ENCODE measurements around the gene RNF144A. TPM values are rescaled to one million over a fixed set of nuclear protein-coding genes. Genes with fewer than 3 reads are reported as not detected.

RNF144A gene
- polyA plus RNA-seq, 1 experiment, result 0.12 TPM

DNA sequence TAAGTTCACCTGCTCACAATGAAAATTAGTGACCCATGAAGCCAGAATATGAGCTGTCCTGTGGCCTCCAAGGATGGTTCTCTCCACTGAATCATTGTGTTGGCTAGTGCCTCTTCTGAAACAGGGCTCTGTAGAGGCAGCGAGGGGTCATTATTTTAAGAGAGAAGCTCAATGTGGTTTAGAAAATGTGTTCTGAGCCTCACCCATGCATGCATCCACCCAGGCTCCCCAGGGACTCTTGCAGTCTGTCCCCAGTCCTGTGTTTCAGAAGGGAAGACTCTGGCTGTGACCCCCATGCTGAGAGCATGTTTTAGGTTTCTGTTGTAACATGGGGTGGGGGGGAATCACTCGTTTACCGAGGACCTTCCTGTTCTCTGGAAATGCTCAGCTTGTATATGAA is 135.2 kb downstream of the RNF144A start:
- no peak overlapping the region for H3K4me3 ChIP-seq (ENCODE audit: low read depth, low read length)
- no peak for TF ChIP-seq CTCF (IDR thresholded peaks at IDR 0.05; ENCODE audit: insufficient read depth, low read depth, low read length)
- H3K27me3 ChIP-seq (ENCODE audit: control insufficient read depth, insufficient read depth, low read length), result no peaks in the 10 kb centered on the region
- DNase-seq (ENCODE audit: low read depth), result no peak
- ChIA-PET POLR2A (no interaction called here), CTCF (interaction anchor here (0.6 kb wide), 2 partner anchors 18 to 319 kb away, joined by 4 read pairs; no protein-coding TSS in a partner anchor)
- no peaks in the 10 kb centered on the region for H3K36me3 ChIP-seq (ENCODE audit: control insufficient read depth, insufficient read depth, low read length)

- DNase-seq (ENCODE audit: low read depth), result no peak
- ChIA-PET CTCF (interaction anchor here (1.2 kb wide), 1 partner anchor 10 kb away, joined by 7 read pairs; no protein-coding TSS in a partner anchor), POLR2A (no interaction called here)
- Histone ChIP-seq H3K27me3 (ENCODE audit: control insufficient read depth, insufficient read depth, low read length) (no peaks in the 10 kb centered on the region), H3K4me3 (ENCODE audit: low read depth, low read length) (no peak overlapping the region), H3K36me3 (ENCODE audit: control insufficient read depth, insufficient read depth, low read length) (no peaks in the 10 kb centered on the region)
- TF ChIP-seq CTCF (IDR thresholded peaks at IDR 0.05; ENCODE audit: insufficient read depth, low read depth, low read length), result no peak
These were observed 136.5 kb downstream of the RNF144A start for GRCh38 chr2:7053650-7054265.

DNA sequence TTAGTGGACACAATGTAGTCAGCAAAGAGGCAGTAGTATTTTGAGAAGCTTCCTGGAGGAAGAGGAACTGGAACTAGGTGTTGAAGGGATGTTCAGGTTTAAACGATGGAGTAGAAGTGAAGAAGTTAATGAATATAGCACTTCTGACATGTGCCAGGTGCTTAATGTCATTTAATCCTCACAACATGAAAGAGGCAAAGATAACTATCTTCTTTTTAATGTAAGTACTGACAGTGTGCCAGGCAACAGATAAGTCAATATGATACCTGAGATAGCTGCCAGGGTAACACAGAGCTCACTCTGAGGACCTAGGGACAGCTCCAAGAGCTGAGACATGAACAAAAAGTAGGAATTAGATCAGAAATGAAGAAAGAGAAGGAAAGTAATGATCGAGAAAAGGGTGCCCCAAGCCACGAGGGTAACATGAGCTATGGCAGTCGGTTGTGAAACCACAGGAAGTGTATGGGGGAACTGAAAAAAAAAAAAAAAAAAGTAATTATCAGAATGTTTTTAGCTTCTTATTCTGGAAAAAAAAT is 140.7 kb downstream of the RNF144A start:
- Histone ChIP-seq H3K4me3 (ENCODE audit: low read depth, low read length) (no peak overlapping the region), H3K27me3 (ENCODE audit: control insufficient read depth, insufficient read depth, low read length) (no peaks in the 10 kb centered on the region), H3K36me3 (ENCODE audit: control insufficient read depth, insufficient read depth, low read length) (no peaks in the 10 kb centered on the region)
- DNase-seq (ENCODE audit: low read depth), result no peak
- ChIA-PET CTCF (no interaction called here), POLR2A (no interaction called here)
- no peak for TF ChIP-seq CTCF (IDR thresholded peaks at IDR 0.05; ENCODE audit: insufficient read depth, low read depth, low read length)

- POLR2A ChIA-PET, result no interaction called here
- Histone ChIP-seq H3K27me3 (ENCODE audit: control insufficient read depth, insufficient read depth, low read length) (no peaks in the 10 kb centered on the region), H3K4me3 (ENCODE audit: low read depth, low read length) (no peak overlapping the region), H3K36me3 (ENCODE audit: control insufficient read depth, insufficient read depth, low read length) (no peaks in the 10 kb centered on the region)
- CTCF ChIA-PET, result no interaction called here
- no peak for TF ChIP-seq CTCF (IDR thresholded peaks at IDR 0.05; ENCODE audit: insufficient read depth, low read depth, low read length)
- DNase-seq (ENCODE audit: low read depth), result no peak
These were observed 142.9 kb downstream of the RNF144A start for GRCh38 chr2:7060156-7060555.

DNA sequence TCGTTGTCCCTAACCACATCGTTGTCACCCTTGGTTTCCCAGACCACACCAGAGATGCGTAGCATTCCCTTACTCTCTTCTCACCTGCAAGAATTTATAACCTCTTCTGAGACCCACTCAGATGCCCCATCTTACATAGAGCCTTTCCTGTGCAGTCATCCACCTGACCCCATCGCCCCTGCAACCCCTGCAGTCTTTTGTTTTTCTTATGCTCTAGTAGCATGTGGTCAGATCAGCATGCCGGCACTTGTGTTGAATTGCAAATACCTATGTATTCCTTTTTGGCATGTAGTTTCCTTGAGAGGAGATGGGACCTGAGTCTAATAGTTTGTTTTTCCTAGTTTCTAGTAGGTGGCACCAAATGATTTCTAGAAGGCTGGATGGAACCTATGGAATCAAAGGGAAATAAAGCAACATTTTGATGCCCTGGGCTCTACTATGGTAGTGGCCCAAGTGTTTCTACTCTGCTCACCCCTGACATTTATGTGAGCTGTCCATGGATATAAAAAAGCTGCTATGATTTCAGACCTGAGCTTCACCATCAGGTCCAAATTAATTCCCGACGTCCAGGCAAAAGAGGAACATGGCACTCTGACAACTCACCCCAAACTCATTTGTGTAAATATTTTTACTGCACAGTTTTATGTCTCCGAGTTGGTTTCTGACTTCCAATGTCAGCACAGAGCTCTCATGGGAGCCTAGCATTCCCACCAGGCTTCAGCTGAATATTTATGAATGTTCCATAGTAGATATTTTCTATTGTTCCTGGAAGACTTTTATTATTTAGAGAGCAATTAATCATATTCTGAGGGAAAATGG is 143.6 kb downstream of the RNF144A start:
- Histone ChIP-seq H3K27me3 (ENCODE audit: control insufficient read depth, insufficient read depth, low read length) (no peaks in the 10 kb centered on the region), H3K4me3 (ENCODE audit: low read depth, low read length) (no peak overlapping the region), H3K36me3 (ENCODE audit: control insufficient read depth, insufficient read depth, low read length) (no peaks in the 10 kb centered on the region)
- no peak for DNase-seq (ENCODE audit: low read depth)
- CTCF ChIA-PET, result no interaction called here
- TF ChIP-seq CTCF (IDR thresholded peaks at IDR 0.05; ENCODE audit: insufficient read depth, low read depth, low read length), result no peak
- POLR2A ChIA-PET, result no interaction called here

Data from BJ (cell line).